HEK293 (cell line): ENCODE data around the gene TSPO.

Experiments used
- CTCF ChIA-PET: fragments of 350-600 bp; formaldehyde crosslinking; extraction: SDS; loops from one replicate; lab custom pipeline; 2021; ENCODE audit warnings: antibody characterized with exemption; lab: Yijun Ruan, JAX
- POLR2A ChIA-PET: fragments of 300-600 bp; formaldehyde crosslinking; extraction: SDS; loops from one replicate; lab custom pipeline; 2020; ENCODE audit warnings: antibody characterized with exemption, inconsistent platforms; lab: Yijun Ruan, JAX
- H3K27ac ChIP-seq: fragments of 200-500 bp; sonication (Bioruptor generic); 2 replicates; pipeline ENCODE4 v1.5.1; 2014; ENCODE audit warnings: low read depth, low read length, control low read depth, inconsistent platforms; ENCODE audit errors: extremely low read depth
- H3K36me3 ChIP-seq, 2 experiments: fragments of 200-500 bp in 1 of 2; sonication (Bioruptor generic) in 1 of 2; 1 replicate in 1 of 2; 2 replicates in 1 of 2; pipeline ENCODE4 v1.5.1; 2014 to 2017; ENCODE audit warnings: inconsistent platforms in 2 of 2, low read length in 2 of 2; ENCODE audit not compliant: control insufficient read depth in 2 of 2, insufficient read depth in 1 of 2
- H3K4me1 ChIP-seq: fragments of 200-500 bp; sonication (Bioruptor generic); 2 replicates; pipeline ENCODE4 v1.5.1; 2014; ENCODE audit warnings: mild to moderate bottlenecking, low read length, inconsistent platforms; ENCODE audit not compliant: control insufficient read depth, insufficient read depth
- H3K4me3 ChIP-seq: 2 replicates; pipeline ENCODE4 v1.5.1; 2011; ENCODE audit warnings: low read depth, mild to moderate bottlenecking, control low read depth, low read length, moderate library complexity
- H3K9me3 ChIP-seq: fragments of 200-500 bp; sonication (Bioruptor generic); 2 replicates; pipeline ENCODE4 v1.5.1; 2014; ENCODE audit warnings: low read depth, low read length, inconsistent platforms; ENCODE audit not compliant: control insufficient read depth, insufficient read depth
- BCL11A ChIP-seq: fragments of 450-650 bp; formaldehyde crosslinking; IDR thresholded peaks from 2 replicates; pipeline ENCODE4 v1.5.1; 2016; ENCODE audit warnings: low read depth, missing biosample characterization, missing genetic modification characterization
- GLIS1 ChIP-seq: fragments of 450-650 bp; formaldehyde crosslinking; IDR thresholded peaks from 2 replicates; pipeline ENCODE4 v1.5.1; 2016; ENCODE audit warnings: missing biosample characterization, missing genetic modification characterization
- HOXC10 ChIP-seq: sonication (generic); formaldehyde crosslinking; IDR thresholded peaks from 2 replicates; pipeline ENCODE4 v1.8.1; 2023; ENCODE audit warnings: mild to moderate bottlenecking, missing genetic modification reagents
- RBAK ChIP-seq: fragments of 450-650 bp; formaldehyde crosslinking; IDR thresholded peaks from 2 replicates; pipeline ENCODE4 v1.5.1; 2016; ENCODE audit warnings: missing biosample characterization, missing genetic modification characterization
- SETDB1 ChIP-seq: IDR thresholded peaks from one replicate; pipeline ENCODE4 v1.6.1; 2017; ENCODE audit warnings: mild to moderate bottlenecking, low read length, moderate library complexity, mixed read lengths; ENCODE audit not compliant: insufficient read length
- SP2 ChIP-seq: fragments of 450-650 bp; formaldehyde crosslinking; IDR thresholded peaks from 2 replicates; pipeline ENCODE4 v1.5.1; 2016; ENCODE audit warnings: missing biosample characterization, missing genetic modification characterization
- YY2 ChIP-seq: fragments of 450-650 bp; formaldehyde crosslinking; IDR thresholded peaks from 2 replicates; pipeline ENCODE4 v1.5.1; 2016; ENCODE audit warnings: missing biosample characterization, missing genetic modification characterization
- ZBTB17 ChIP-seq: fragments of 450-650 bp; formaldehyde crosslinking; IDR thresholded peaks from 2 replicates; pipeline ENCODE4 v1.5.1; 2016; ENCODE audit warnings: missing biosample characterization, missing genetic modification characterization
- ZFP3 ChIP-seq: fragments of 450-650 bp; formaldehyde crosslinking; IDR thresholded peaks from 2 replicates; pipeline ENCODE4 v1.5.1; 2016; ENCODE audit warnings: low read depth, missing biosample characterization, missing genetic modification characterization
- ZNF23 ChIP-seq: fragments of 450-650 bp; formaldehyde crosslinking; IDR thresholded peaks from 2 replicates; pipeline ENCODE4 v1.5.1; 2016; ENCODE audit warnings: missing biosample characterization, missing genetic modification characterization, borderline replicate concordance
- ZNF274 ChIP-seq, 2 experiments: fragments of 200-500 bp in 1 of 2; fragments of 450-650 bp in 1 of 2; sonication (Bioruptor generic) in 1 of 2; formaldehyde crosslinking in 1 of 2; IDR thresholded peaks; 2 replicates each; pipeline versions ENCODE4 v1.5.1 to v1.6.1; 2014 to 2016; ENCODE audit warnings: borderline replicate concordance in 1 of 2, inconsistent platforms in 1 of 2, low read length in 1 of 2, missing biosample characterization in 1 of 2, missing genetic modification characterization in 1 of 2
- ZNF311 ChIP-seq: fragments of 450-650 bp; formaldehyde crosslinking; IDR thresholded peaks from 2 replicates; pipeline ENCODE4 v1.5.1; 2017; ENCODE audit warnings: missing biosample characterization, missing genetic modification characterization, borderline replicate concordance
- ZNF571 ChIP-seq: fragments of 450-650 bp; formaldehyde crosslinking; IDR thresholded peaks from 2 replicates; pipeline ENCODE4 v1.5.0; 2017; ENCODE audit warnings: missing biosample characterization, missing genetic modification characterization
- ZNF596 ChIP-seq: fragments of 450-650 bp; IDR thresholded peaks from 2 replicates; pipeline ENCODE4 v1.5.0; 2018; ENCODE audit warnings: missing biosample characterization, mild to moderate bottlenecking, missing genetic modification characterization, moderate library complexity
- ZNF600 ChIP-seq: fragments of 450-650 bp; formaldehyde crosslinking; IDR thresholded peaks from 2 replicates; pipeline ENCODE4 v1.5.1; 2016; ENCODE audit warnings: missing biosample characterization, missing genetic modification characterization
- ZNF768 ChIP-seq: fragments of 450-650 bp; formaldehyde crosslinking; IDR thresholded peaks from 2 replicates; pipeline ENCODE4 v1.5.1; 2018; ENCODE audit warnings: missing biosample characterization, mild to moderate bottlenecking, missing genetic modification characterization
- TF ChIP-seq, protein P1 (sequence below): fragments of 450-650 bp; formaldehyde crosslinking; IDR thresholded peaks from 2 replicates; pipeline ENCODE4 v1.5.1; 2016; ENCODE audit warnings: missing biosample characterization, missing genetic modification characterization
- TF ChIP-seq, protein P2 (sequence below): fragments of 450-650 bp; formaldehyde crosslinking; optimal IDR thresholded peaks from 2 replicates; pipeline ENCODE3; 2016; ENCODE audit warnings: missing biosample characterization, mild to moderate bottlenecking, missing genetic modification characterization
- TF ChIP-seq, protein P3 (sequence below): fragments of 450-650 bp; formaldehyde crosslinking; IDR thresholded peaks from 2 replicates; pipeline ENCODE4 v1.5.1; 2016; ENCODE audit warnings: missing biosample characterization, missing genetic modification characterization
- TF ChIP-seq, protein P4 (sequence below): fragments of 450-650 bp; formaldehyde crosslinking; IDR thresholded peaks from 2 replicates; pipeline ENCODE4 v1.5.1; 2016; ENCODE audit warnings: missing biosample characterization, missing genetic modification characterization

The TSPO gene

DNA sequence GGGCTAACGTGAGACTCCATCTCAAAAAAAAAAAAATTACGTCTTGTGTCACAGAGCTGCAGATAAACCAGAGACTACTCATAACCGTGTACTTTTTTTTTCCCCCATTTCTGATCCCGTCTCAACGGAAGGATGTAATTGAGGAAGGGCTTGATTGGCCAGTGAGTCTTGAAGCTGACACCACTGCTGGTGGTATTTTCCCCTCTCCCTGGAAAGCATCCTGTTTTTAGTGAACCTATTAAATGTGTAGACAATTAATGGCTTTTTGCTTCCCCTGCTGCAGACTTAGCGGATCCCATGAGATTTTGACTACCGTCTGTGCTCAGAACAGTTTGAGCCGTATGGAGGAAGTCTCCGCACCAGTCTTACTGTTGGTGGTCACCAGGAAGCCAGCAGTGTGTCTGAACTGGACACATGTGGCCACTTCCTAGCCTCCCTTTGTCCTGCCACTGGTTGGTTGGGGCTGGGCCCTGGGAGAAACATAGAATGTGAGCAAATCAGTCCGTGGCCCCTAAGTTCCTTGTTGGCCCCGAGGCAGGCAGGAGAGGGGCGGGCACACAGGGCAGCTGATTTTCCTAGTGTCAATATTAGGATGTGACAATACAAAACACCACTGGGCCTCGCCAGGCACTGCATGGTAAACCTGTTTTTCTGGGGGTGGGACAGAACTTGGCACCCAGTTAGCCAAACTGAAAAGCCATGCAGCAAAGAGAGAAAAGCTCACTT lies 37.7 kb upstream of the TSPO start:
- Histone ChIP-seq H3K36me3 (no peaks in the 10 kb centered on the region), H3K4me1 (peaks cover 3% of the 10 kb centered on the region; the same call in 1 of the 2 replicates), H3K4me3 (no peak overlapping the region), H3K27ac (no peak overlapping the region), H3K9me3 (no peaks in the 10 kb centered on the region)
- CTCF ChIA-PET = no interaction called here
- POLR2A ChIA-PET = interaction anchor here (0.6 kb wide), 1 partner anchor 39 kb away, joined by 4 read pairs; no protein-coding TSS in a partner anchor
- TF ChIP-seq ZNF571 (tag by site-specific recombination) = no peak
- no peak for TF ChIP-seq SETDB1
- TF ChIP-seq ZNF23 (tag by site-specific recombination) = no peak
- TF ChIP-seq HOXC10 = no peak
- TF ChIP-seq GLIS1 = no peak
- no peak for TF ChIP-seq SP2
- TF ChIP-seq ZFP3 = no peak
- TF ChIP-seq, all 188 proteins: peak for 0

DNA sequence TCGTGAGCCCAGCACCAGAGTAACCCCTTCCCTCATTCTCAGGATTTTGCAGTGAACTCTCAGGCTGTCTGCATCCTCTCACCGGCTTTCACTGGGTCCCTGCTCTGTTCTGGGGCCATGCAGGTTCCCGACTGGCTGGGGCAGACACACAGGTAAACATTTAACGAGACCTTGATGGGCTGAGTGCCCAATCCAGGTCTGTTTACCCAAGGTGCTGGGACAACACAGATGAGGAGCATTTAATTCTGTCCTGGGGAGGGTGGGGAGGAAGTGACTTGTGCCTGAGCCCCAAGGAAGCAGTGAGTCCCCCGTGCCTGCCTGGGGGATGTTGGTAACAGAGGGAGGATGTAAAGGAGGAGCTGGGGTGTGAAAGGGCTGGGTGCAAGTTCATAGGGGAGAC lies 36.4 kb upstream of the TSPO start:
- TF ChIP-seq ZBTB17 (tag by site-specific recombination) (no peak), ZNF596 (no peak), RBAK (tag by site-specific recombination) (no peak), YY2 (tag by site-specific recombination) (no peak), ZNF274 (IDR thresholded peaks at IDR 0.05; ENCODE audit: low read length) (no peak), ZNF274 (tag by site-specific recombination; IDR thresholded peaks at IDR 0.05; ENCODE audit: borderline replicate concordance) (no peak), BCL11A (tag by site-specific recombination) (no peak), ZNF600 (no peak), ZNF311 (tag by site-specific recombination) (no peak), ZNF768 (no peak)
- TF ChIP-seq, protein P1, sequence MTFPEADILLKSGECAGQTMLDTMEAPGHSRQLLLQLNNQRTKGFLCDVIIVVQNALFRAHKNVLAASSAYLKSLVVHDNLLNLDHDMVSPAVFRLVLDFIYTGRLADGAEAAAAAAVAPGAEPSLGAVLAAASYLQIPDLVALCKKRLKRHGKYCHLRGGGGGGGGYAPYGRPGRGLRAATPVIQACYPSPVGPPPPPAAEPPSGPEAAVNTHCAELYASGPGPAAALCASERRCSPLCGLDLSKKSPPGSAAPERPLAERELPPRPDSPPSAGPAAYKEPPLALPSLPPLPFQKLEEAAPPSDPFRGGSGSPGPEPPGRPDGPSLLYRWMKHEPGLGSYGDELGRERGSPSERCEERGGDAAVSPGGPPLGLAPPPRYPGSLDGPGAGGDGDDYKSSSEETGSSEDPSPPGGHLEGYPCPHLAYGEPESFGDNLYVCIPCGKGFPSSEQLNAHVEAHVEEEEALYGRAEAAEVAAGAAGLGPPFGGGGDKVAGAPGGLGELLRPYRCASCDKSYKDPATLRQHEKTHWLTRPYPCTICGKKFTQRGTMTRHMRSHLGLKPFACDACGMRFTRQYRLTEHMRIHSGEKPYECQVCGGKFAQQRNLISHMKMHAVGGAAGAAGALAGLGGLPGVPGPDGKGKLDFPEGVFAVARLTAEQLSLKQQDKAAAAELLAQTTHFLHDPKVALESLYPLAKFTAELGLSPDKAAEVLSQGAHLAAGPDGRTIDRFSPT (tag by site-specific recombination) = no peak
- TF ChIP-seq, protein P2, sequence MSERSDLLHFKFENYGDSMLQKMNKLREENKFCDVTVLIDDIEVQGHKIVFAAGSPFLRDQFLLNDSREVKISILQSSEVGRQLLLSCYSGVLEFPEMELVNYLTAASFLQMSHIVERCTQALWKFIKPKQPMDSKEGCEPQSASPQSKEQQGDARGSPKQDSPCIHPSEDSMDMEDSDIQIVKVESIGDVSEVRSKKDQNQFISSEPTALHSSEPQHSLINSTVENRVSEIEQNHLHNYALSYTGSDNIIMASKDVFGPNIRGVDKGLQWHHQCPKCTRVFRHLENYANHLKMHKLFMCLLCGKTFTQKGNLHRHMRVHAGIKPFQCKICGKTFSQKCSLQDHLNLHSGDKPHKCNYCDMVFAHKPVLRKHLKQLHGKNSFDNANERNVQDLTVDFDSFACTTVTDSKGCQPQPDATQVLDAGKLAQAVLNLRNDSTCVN (tag by site-specific recombination) = no peak
- TF ChIP-seq, protein P3, sequence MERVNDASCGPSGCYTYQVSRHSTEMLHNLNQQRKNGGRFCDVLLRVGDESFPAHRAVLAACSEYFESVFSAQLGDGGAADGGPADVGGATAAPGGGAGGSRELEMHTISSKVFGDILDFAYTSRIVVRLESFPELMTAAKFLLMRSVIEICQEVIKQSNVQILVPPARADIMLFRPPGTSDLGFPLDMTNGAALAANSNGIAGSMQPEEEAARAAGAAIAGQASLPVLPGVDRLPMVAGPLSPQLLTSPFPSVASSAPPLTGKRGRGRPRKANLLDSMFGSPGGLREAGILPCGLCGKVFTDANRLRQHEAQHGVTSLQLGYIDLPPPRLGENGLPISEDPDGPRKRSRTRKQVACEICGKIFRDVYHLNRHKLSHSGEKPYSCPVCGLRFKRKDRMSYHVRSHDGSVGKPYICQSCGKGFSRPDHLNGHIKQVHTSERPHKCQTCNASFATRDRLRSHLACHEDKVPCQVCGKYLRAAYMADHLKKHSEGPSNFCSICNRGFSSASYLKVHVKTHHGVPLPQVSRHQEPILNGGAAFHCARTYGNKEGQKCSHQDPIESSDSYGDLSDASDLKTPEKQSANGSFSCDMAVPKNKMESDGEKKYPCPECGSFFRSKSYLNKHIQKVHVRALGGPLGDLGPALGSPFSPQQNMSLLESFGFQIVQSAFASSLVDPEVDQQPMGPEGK = no peak
- TF ChIP-seq, protein P4, sequence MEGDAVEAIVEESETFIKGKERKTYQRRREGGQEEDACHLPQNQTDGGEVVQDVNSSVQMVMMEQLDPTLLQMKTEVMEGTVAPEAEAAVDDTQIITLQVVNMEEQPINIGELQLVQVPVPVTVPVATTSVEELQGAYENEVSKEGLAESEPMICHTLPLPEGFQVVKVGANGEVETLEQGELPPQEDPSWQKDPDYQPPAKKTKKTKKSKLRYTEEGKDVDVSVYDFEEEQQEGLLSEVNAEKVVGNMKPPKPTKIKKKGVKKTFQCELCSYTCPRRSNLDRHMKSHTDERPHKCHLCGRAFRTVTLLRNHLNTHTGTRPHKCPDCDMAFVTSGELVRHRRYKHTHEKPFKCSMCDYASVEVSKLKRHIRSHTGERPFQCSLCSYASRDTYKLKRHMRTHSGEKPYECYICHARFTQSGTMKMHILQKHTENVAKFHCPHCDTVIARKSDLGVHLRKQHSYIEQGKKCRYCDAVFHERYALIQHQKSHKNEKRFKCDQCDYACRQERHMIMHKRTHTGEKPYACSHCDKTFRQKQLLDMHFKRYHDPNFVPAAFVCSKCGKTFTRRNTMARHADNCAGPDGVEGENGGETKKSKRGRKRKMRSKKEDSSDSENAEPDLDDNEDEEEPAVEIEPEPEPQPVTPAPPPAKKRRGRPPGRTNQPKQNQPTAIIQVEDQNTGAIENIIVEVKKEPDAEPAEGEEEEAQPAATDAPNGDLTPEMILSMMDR (tag by site-specific recombination) = no peak
- peaks cover 7% of the 10 kb centered on the region; the same call in 1 of the 2 replicates for H3K4me1 ChIP-seq
- H3K36me3 ChIP-seq = no peaks in the 10 kb centered on the region
- ChIA-PET POLR2A (interaction anchor here (0.6 kb wide), 1 partner anchor 632 kb away, joined by 3 read pairs; no protein-coding TSS in a partner anchor), CTCF (interaction anchor here (0.7 to 0.8 kb wide), 2 partner anchors 9 to 24 kb away, joined by 3 to 4 read pairs; no protein-coding TSS in a partner anchor)
- no peak overlapping the region for H3K27ac ChIP-seq
- no peaks in the 10 kb centered on the region for H3K9me3 ChIP-seq
- H3K4me3 ChIP-seq = no peak overlapping the region
